T-helper 1 cell (primary cell): ENCODE results near the gene LRRK1.
A peak's percentile ranks its signal among the peaks of the same experiment; 100 is the strongest.
"Not testable (repeated sequence)": the region's sequence is repeated elsewhere in the genome, so short reads cannot be mapped to it uniquely, and the experiment has no call there.

Experiments
- DNase-seq, 5 donors: peaks; one replicate each; pipeline ENCODE4 v3.0.0-alpha.2; 2012 to 2020

The LRRK1 gene

DNA sequence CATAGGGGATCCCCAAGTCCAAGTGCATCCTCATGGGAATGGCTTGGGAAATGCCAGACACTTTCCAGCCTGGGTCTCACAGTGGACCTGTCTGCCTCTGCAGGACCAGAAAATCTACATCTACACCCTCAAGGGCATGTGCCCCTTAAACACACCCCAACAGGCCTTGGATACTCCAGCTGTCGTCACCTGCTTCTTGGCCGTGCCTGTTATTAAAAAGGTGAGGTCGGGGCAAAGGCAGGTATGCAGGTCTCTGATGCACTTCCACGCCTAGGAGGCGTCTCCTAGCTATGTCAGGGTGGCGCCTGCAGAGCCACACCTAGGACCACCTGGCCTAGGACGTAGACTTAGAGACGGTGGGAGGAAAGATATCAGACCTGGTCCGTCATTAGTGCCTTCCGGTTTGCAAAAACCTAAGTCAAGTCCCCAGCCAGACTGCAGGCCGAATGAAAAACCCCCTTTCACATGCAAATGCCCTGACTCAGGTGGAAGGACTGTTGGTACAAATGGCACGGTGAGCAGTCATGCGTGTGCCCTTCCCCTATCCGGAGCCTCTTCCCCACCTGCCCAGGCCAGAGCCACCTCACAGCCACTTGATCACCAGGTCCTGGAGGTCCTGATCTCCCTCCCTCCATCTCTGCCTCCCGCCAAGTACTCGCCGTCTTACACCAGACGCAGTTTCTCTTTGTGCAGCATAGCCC lies 143.5 kb downstream of the LRRK1 start:
- no peak for DNase-seq

GRCh38 chr15:101063212-101063611 lies 144.1 kb downstream of the LRRK1 start:
- no peak for DNase-seq

DNA sequence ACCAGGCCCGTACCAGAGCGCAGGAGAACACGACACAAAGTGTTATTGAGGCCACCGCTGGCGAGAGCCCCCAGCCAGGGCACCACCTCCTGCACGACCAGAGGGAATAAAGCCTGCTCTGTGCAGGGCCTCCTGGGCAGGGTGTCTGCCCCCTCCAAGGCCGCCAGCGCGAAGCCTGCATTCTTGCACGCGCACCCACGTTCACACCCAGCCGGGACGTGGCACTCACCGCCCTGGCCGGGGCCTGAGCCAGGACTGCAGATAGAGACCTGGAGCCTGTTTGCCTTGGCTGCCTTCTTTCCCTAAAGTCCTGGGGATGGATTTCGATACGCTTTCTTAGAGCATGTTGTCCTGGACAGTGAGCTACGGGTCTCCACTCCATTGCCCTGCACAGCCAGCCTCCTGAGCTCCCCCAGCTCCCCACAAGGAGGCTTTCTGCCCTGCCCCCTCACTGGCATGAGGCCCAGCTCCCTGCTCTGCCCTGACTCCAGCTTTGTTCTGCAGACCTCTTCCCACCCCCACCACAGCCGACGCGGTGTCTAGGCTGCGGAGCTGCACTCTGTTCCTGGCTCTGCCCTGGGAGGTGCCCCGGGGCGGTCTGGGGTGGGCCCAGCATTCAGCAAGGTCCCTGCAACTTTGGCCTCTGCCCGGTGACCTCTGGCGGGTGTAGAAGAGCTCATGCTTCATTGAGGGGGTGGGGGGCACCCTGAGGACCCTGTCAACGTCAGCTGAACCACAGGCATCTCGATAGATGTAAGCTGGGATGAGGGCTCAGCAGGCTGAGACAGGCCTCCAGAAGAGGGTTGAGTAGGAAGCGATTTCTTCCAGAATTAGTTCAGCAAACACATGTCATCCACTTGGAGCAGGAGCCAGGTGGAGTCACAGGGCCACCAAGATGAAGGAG lies 145.0 kb downstream of the LRRK1 start:
- DNase-seq = no peak

GRCh38 chr15:101064795-101065569 lies 145.8 kb downstream of the LRRK1 start:
- no peak for DNase-seq

GRCh38 chr15:101065570-101066221 lies 146.5 kb downstream of the LRRK1 start:
- DNase-seq = no peak

GRCh38 chr15:101066501-101067408 lies 147.6 kb downstream of the LRRK1 start:
- DNase-seq = no peak

- DNase-seq = no peak
Measured at GRCh38 chr15:101067660-101068522, 148.7 kb downstream of the LRRK1 start.

DNA sequence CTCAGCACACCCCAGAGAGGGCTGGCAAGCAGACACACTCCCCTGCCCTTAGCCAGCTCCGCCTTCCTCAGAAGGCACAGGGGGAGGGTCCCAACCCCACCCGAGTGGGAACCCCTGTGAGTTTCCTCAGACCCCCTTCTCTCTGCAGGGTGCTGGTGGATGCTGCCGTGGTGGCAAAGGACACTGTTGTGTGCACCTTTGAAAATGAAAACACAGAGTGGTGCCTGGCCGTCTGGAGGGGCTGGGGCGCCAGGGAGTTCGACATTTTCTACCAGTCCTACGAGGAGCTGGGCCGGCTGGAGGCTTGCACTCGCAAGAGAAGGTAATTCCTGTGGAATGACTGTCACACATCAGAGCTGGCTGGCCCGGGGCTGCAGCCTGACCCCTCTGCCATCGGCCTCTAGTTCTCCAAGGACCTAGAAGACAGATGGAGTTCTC lies 149.4 kb downstream of the LRRK1 start:
- DNase-seq = no peak

- no peak for DNase-seq
Measured at GRCh38 chr15:101068961-101069653, 149.9 kb downstream of the LRRK1 start.

DNA sequence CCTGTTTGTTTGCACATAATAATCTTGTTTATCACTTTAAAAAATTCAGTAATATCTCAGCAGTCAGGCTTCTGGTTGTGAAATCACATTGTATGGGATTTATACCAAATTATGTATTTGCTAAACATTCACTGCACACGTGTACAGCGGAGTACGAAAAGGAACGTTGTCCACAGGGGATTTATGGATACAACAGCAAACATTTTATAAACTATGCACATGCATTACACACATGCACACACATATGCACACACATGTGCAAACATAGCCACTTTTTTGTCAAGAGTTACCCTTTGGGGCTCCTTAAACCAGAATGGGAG lies 150.5 kb downstream of the LRRK1 start:
- DNase-seq = no peak

GRCh38 chr15:101070024-101070423 lies 150.9 kb downstream of the LRRK1 start:
- DNase-seq = no peak

DNA sequence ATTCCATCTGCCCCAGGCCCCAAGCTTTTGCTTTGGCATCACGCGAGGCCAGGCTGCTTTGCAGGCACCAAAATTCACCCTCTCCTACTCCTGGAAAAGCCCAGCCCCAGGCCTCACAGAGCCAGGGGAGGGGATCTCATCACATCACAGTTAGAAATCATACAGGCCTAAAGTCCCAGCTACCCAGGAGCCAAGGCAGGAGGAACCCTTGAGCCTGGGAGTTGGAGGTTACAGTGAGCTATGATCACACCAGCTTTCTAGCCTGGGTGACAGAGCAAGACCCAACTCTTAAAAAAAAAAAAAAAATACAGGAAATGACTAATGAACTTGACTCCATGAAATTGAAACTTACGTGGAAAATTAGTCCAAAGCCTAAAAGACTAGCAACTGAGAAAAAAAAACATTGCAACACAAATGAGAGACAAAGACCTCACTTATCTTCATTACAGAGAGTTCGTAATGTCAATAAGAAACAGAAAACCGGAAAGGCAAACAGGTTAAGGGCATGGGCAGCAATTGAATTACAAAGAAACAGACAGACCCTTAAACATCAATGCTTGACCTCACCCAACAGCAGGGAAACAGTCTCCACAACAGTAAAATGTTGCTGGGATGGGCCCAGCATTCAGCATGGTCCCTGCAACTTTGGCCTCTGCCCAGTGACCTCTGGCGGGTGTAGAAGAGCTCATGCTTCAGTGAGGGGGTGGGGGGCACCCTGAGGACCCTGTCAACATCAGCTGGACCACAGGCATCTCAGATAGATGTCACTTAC lies 151.5 kb downstream of the LRRK1 start:
- DNase-seq = peak in 1 of 5 donors; percentile 17

GRCh38 chr15:101071651-101072050 lies 152.5 kb downstream of the LRRK1 start:
- no peak for DNase-seq

DNA sequence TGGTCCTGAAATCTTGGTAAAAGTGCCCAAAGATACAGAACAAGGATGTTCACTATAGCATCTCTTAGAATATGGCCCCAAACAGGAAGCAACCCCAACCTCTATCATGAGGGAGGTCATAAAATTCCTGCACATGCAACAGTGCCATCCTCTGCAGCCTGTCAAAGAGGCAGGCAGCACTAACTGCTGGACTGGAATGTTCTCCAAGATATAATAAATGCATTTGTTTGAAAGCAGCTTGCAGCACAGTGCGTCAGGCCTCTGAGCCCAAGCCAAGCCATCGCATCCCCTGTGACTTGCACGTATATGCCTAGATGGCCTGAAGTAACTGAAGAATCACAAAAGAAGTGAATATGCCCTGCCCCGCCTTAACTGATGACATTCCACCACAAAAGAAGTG lies 153.1 kb downstream of the LRRK1 start:
- not testable (repeated sequence) for DNase-seq

GRCh38 chr15:101077806-101078668 lies 158.9 kb downstream of the LRRK1 start:
- not testable (repeated sequence) for DNase-seq

- no peak for DNase-seq
Measured at GRCh38 chr15:101078669-101079323, 159.6 kb downstream of the LRRK1 start.

- DNase-seq = no peak
Measured at GRCh38 chr15:101081900-101082299, 162.7 kb downstream of the LRRK1 start.
